ENCODE data around the gene DHRS7B. TPM values are rescaled to one million over a fixed set of nuclear protein-coding genes. Genes with fewer than 3 reads are reported as not detected.

DHRS7B gene
- total RNA-seq, 1 donor from 2014 or later = 11.8 TPM

GRCh38 chr17:21228845-21229244 lies 102.1 kb downstream of the DHRS7B start:
- intact Hi-C loops (cut with micrococcal nuclease) = no loop called here
- ChIA-PET CTCF (interaction anchor here (0.6 kb wide), 1 partner anchor 38 kb away, joined by 4 read pairs; no protein-coding TSS in a partner anchor), POLR2A (no interaction called here)
- Mint-ChIP-seq H3K9me3 (peaks cover 8% of the 10 kb centered on the region), H3K4me1 (no peaks in the 10 kb centered on the region), H3K4me3 (no peak overlapping the region), H3K27me3 (no peaks in the 10 kb centered on the region), H3K27ac (no peak overlapping the region), H3K36me3 (ENCODE audit: low read depth) (no peaks in the 10 kb centered on the region)
- DNase-seq = no peak
- ATAC-seq (ENCODE audit: low read depth) = no peak
- no peak for TF ChIP-seq CTCF (IDR thresholded peaks at IDR 0.05)

DNA sequence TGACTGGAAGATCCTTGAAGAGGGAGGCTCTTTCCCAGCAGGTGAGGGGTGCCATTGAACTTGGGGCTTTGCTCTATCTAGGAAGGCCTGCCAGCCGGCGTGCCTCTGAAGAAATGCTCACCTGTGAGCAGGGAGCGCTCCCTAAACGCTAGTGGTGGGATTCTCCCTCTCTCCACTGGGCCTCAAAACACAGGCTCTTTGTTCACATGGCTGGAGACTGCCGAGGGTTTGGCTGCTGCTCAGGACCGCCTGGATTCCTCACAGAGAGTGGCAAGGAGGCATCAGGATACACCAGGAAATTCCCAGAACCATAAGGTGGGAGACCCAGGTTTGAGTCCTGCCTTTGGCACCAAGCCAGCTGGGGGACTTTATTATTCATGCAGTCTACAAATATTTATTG lies 104.8 kb downstream of the DHRS7B start:
- Mint-ChIP-seq H3K27me3 (no peaks in the 10 kb centered on the region), H3K36me3 (ENCODE audit: low read depth) (no peaks in the 10 kb centered on the region), H3K9me3 (peaks cover 8% of the 10 kb centered on the region), H3K27ac (no peak overlapping the region), H3K4me3 (no peak overlapping the region), H3K4me1 (no peaks in the 10 kb centered on the region)
- DNase-seq (no peak), ATAC-seq (ENCODE audit: low read depth) (no peak)
- no peak for TF ChIP-seq CTCF (IDR thresholded peaks at IDR 0.05)
- ChIA-PET POLR2A (interaction anchor here (0.6 kb wide), 2 partner anchors 92 to 119 kb away, joined by 3 to 6 read pairs; no protein-coding TSS in a partner anchor), CTCF (no interaction called here)
- intact Hi-C loops (cut with micrococcal nuclease) = no loop called here

- Mint-ChIP-seq H3K4me3 (no peak overlapping the region), H3K4me1 (no peaks in the 10 kb centered on the region), H3K36me3 (ENCODE audit: low read depth) (no peaks in the 10 kb centered on the region), H3K9me3 (peaks cover 8% of the 10 kb centered on the region), H3K27ac (no peak overlapping the region), H3K27me3 (no peaks in the 10 kb centered on the region)
- ChIA-PET CTCF (no interaction called here), POLR2A (no interaction called here)
- DNase-seq = no peak
- ATAC-seq (ENCODE audit: low read depth) = no peak
- TF ChIP-seq CTCF (IDR thresholded peaks at IDR 0.05) = no peak
- intact Hi-C loops (cut with micrococcal nuclease) = no loop called here
Measured at GRCh38 chr17:21232033-21232749, 105.4 kb downstream of the DHRS7B start.

- peaks cover 8% of the 10 kb centered on the region for H3K9me3 Mint-ChIP-seq
Measured at GRCh38 chr17:21233581-21234347, 107.0 kb downstream of the DHRS7B start.

More at GRCh38 chr17:21233581-21234347, 107.0 kb downstream of the DHRS7B start:
- no peak for DNase-seq
- Mint-ChIP-seq H3K36me3 (ENCODE audit: low read depth) (no peaks in the 10 kb centered on the region), H3K4me3 (no peak overlapping the region), H3K27me3 (peaks cover 5% of the 10 kb centered on the region), H3K27ac (no peak overlapping the region), H3K4me1 (no peaks in the 10 kb centered on the region)
- ChIA-PET POLR2A (no interaction called here), CTCF (no interaction called here)
- TF ChIP-seq CTCF (IDR thresholded peaks at IDR 0.05) = no peak
- ATAC-seq (ENCODE audit: low read depth) = no peak
- intact Hi-C loops (cut with micrococcal nuclease) = no loop called here
